Stomach (tissue), 9 donors: Measurements from ENCODE around the gene MIB1. TPM values are rescaled to one million over a fixed set of nuclear protein-coding genes. Genes with fewer than 3 reads are reported as not detected.

ENCODE experiments used
- DNase-seq, 2 donors: peaks; one replicate each; pipeline versions ENCODE4 v3.0.0 to v3.0.0-alpha.2; 2013 to 2019
- H3K27ac ChIP-seq, 5 donors: fragments of 200-600 bp in 4 of 5; sonication (generic) in 4 of 5; one replicate each; pipeline ENCODE4 v1.5.1; 2013 to 2019; ENCODE audit warnings: mild to moderate bottlenecking in 1 of 5, moderate library complexity in 1 of 5
- H3K27me3 ChIP-seq, 3 donors: fragments of 200-600 bp; sonication (generic); one replicate each; pipeline ENCODE4 v1.5.1; 2017 to 2019; ENCODE audit warnings: mixed run types in 1 of 3
- H3K36me3 ChIP-seq, 4 donors: fragments of 200-600 bp; sonication (generic); 1 replicate in 3 of 4; 2 replicates in 1 of 4; pipeline ENCODE4 v1.5.1; 2016 to 2019
- H3K4me1 ChIP-seq, 4 donors: fragments of 200-600 bp; sonication (generic); one replicate each; pipeline ENCODE4 v1.5.1; 2016 to 2019
- H3K4me3 ChIP-seq, 4 donors: fragments of 200-600 bp; sonication (generic) in 3 of 4; one replicate each; pipeline ENCODE4 v1.5.1; 2016 to 2019; ENCODE audit warnings: mild to moderate bottlenecking in 1 of 4
- H3K9me3 ChIP-seq, 4 donors: fragments of 200-600 bp; sonication (generic); one replicate each; pipeline ENCODE4 v1.5.1; 2016 to 2019
- CTCF ChIP-seq, 7 experiments: fragments of 450-650 bp in 4 of 7; fragments of 200-600 bp in 3 of 7; sonication (generic) in 3 of 7; IDR thresholded peaks; one replicate each; pipeline ENCODE4 v1.5.1; 2016 to 2019; ENCODE audit warnings: antibody characterized with exemption in 7 of 7, control low read depth in 2 of 7, mild to moderate bottlenecking in 1 of 7
- EP300 ChIP-seq: sonication (generic); formaldehyde crosslinking; IDR thresholded peaks from one replicate; pipeline ENCODE4 v1.6.1; 2017; ENCODE audit warnings: antibody characterized with exemption
- POLR2A ChIP-seq, 4 donors: fragments of 450-650 bp; IDR thresholded peaks; one replicate each; pipeline ENCODE4 v1.6.1; 2016; ENCODE audit warnings: antibody characterized with exemption in 4 of 4, control low read depth in 2 of 4, mild to moderate bottlenecking in 1 of 4, moderate library complexity in 1 of 4
- POLR2AphosphoS5 ChIP-seq, 3 donors: sonication (generic); formaldehyde crosslinking; IDR thresholded peaks; one replicate each; pipeline ENCODE4 v1.6.1; 2016; ENCODE audit warnings: antibody characterized with exemption in 3 of 3
- WGBS, 5 donors: extraction: QIAGEN DNeasy Blood & Tissue Kit in 3 of 5; methylation state at CpG; one replicate each; pipeline versions ENCODE4 v1.1.5 to v1.1.7; 2013 to 2018; 5-methylcytosine and 5-hydroxymethylcytosine counted together
- intact Hi-C: fragments of 100-400 bp; cut with DNase I; formaldehyde crosslinking; loops from one replicate; pipeline ENCODE4 v1.15.1; 2023; ENCODE audit warnings: low total_unique reads
- polyA plus RNA-seq, 3 donors: library from polyadenylated mRNA; stranded (reverse); fragments of 200-250 nt; gene quantifications; one replicate each; pipeline ENCODE4 v1.2.3, GENCODE V29; 2013
- total RNA-seq, 5 donors: library from RNA; depleted of rRNA; stranded (reverse); fragments of >200 nt; gene quantifications; one replicate each; pipeline versions ENCODE4 v1.1.0 to v1.2.3, GENCODE V29; 2014 to 2016
- donor health status: healthy with polysubstance abuse.
- donor health status: Bipolar disorder and iron deficiency.
- donor health status: healthy.

MIB1 gene
- total and polyA plus RNA-seq, 8 donors, result 4.4 to 83.5 (median 13.1) TPM

GRCh38 chr18:21853016-21853415 is 112.4 kb downstream of the MIB1 start:
- WGBS, 5 donors, result 70 to 83% (median 73%) methylated on average over 3 of the region's 3 CpGs
- peaks cover 4 to 37% (median 29%) of the 10 kb centered on the region in 4 donors for H3K36me3 ChIP-seq
- DNase-seq, result peak in 1 of 2 donors; percentile 56
- intact Hi-C loops, result no loop called here
- H3K4me1 ChIP-seq, result peaks cover 0 to 9% (median 3%) of the 10 kb centered on the region in 4 donors
- H3K27ac ChIP-seq, result no peak overlapping the region
- no peaks in the 10 kb centered on the region for H3K27me3 ChIP-seq
- no peak overlapping the region for H3K4me3 ChIP-seq
- no peaks in the 10 kb centered on the region for H3K9me3 ChIP-seq
- no peak for TF ChIP-seq POLR2AphosphoS5 (IDR thresholded peaks at IDR 0.05)
- no peak for TF ChIP-seq EP300
- TF ChIP-seq POLR2A (IDR thresholded peaks at IDR 0.05), result no peak
- no peak for TF ChIP-seq CTCF (IDR thresholded peaks at IDR 0.05)

- Histone ChIP-seq H3K27ac (no peak overlapping the region), H3K27me3 (no peaks in the 10 kb centered on the region), H3K9me3 (no peaks in the 10 kb centered on the region), H3K4me3 (no peak overlapping the region), H3K4me1 (peaks cover 0 to 9% (median 3%) of the 10 kb centered on the region in 4 donors), H3K36me3 (peaks cover 4 to 41% (median 33%) of the 10 kb centered on the region in 4 donors)
- no peak for DNase-seq
- TF ChIP-seq EP300, result no peak
- no peak for TF ChIP-seq POLR2AphosphoS5 (IDR thresholded peaks at IDR 0.05)
- no peak for TF ChIP-seq CTCF (IDR thresholded peaks at IDR 0.05)
- TF ChIP-seq POLR2A (IDR thresholded peaks at IDR 0.05), result no peak
- intact Hi-C loops, result no loop called here
- WGBS, 5 donors, result 80 to 85% (median 83%) methylated on average over 6 of the region's 6 CpGs
These were observed 113.4 kb downstream of the MIB1 start for GRCh38 chr18:21853775-21854552.

DNA sequence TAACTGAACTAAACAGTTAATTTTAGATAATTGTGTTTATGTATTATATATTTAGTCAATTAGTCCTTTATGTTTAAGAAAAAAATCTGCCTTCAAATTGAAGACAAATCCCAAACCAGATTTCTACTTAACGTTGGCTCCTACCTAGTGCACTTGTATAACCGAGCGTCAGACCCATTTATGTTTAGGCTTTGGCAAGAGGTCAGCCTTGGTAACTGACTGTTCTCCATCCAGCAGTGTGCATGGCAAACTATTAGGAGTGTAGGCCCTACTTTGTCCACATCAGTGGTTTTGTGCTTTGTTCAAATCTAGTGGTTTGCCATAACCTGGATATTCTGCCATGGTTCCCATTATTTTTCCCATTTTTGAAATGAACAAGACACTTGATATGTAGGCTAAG is 114.8 kb downstream of the MIB1 start:
- WGBS, 5 donors, result 85 to 92% (median 86%) methylated on average over 3 of the region's 3 CpGs
- intact Hi-C loops, result no loop called here

DNA sequence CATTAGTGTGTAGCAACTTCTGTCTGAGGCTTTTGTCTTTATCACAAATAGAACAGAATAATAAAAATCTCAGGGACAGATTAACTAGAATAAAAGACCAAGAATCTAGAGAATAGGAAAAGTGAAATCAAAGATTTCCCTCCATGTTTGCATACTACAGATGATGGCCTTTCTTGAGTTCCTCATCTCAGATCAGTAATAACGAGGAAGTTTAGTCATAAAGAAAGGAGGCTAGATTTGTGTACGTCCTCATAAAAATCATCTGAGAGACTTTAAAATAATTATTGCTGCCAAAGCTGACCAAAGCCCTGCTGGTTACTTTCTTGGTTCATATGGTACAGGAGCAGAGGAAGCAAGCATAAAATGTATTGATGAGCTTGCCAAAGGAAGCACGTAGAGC is 117.3 kb downstream of the MIB1 start:
- 80 to 87% (median 85%) methylated on average over 3 of the region's 3 CpGs for WGBS, 5 donors
- peaks cover 7 to 72% (median 68%) of the 10 kb centered on the region in 4 donors for H3K36me3 ChIP-seq
- intact Hi-C loops, result no loop called here
- H3K27ac ChIP-seq, result no peak overlapping the region
- H3K27me3 ChIP-seq, result no peaks in the 10 kb centered on the region
- no peak for TF ChIP-seq CTCF (IDR thresholded peaks at IDR 0.05)
- no peak for TF ChIP-seq EP300
- no peak for TF ChIP-seq POLR2AphosphoS5 (IDR thresholded peaks at IDR 0.05)
- TF ChIP-seq POLR2A (IDR thresholded peaks at IDR 0.05), result no peak
- no peaks in the 10 kb centered on the region for H3K4me1 ChIP-seq
- H3K9me3 ChIP-seq, result no peaks in the 10 kb centered on the region
- no peak for DNase-seq
- H3K4me3 ChIP-seq, result no peak overlapping the region

More for the DNA sequence above, 114.8 kb downstream of the MIB1 start:
- Histone ChIP-seq H3K4me1 (peaks cover 0 to 9% (median 0%) of the 10 kb centered on the region in 4 donors), H3K27me3 (no peaks in the 10 kb centered on the region), H3K36me3 (peaks cover 4 to 48% (median 47%) of the 10 kb centered on the region in 4 donors), H3K27ac (no peak overlapping the region), H3K9me3 (no peaks in the 10 kb centered on the region), H3K4me3 (no peak overlapping the region)
- TF ChIP-seq EP300, result no peak
- TF ChIP-seq CTCF (IDR thresholded peaks at IDR 0.05), result no peak
- no peak for TF ChIP-seq POLR2A (IDR thresholded peaks at IDR 0.05)
- TF ChIP-seq POLR2AphosphoS5 (IDR thresholded peaks at IDR 0.05), result no peak
- DNase-seq, result no peak
